GM12878 (cell line): ENCODE measurements around the gene RARB. TPM values are rescaled to one million over a fixed set of nuclear protein-coding genes. Genes with fewer than 3 reads are reported as not detected.

ENCODE experiments used
- ATAC-seq: fragments of 200-7000 bp; cut with Tn5 transposase; 3 replicates; pipeline ENCODE4 v1.9.1; 2020; ENCODE audit warnings: mild to moderate bottlenecking, moderate library complexity
- BruUV-seq: library from RNA; stranded (reverse); fragments of 400-500 nt; replicated peaks from 2 replicates; lab custom pipeline; 2021; lab: Mats Ljungman, UMichigan
- CTCF ChIA-PET: fragments of 300-600 bp; sonication (Branson Sonifier 250); formaldehyde crosslinking; extraction: SDS; loops from one replicate; lab custom pipeline; 2021; ENCODE audit warnings: inconsistent platforms; lab: Yijun Ruan, JAX
- POLR2A ChIA-PET: fragments of 350-600 bp; formaldehyde crosslinking; extraction: SDS; loops from one replicate; lab custom pipeline; 2021; ENCODE audit warnings: inconsistent platforms; lab: Charles Lee
- RAD21 ChIA-PET: fragments of 300-600 bp; sonication (Branson Sonifier 250); formaldehyde crosslinking; loops from one replicate; lab custom pipeline; 2023; ENCODE audit warnings: antibody characterized with exemption; ENCODE audit not compliant: unreplicated experiment; lab: Charles Lee
- SMC1A ChIA-PET: fragments of 300-600 bp; sonication (Branson Sonifier 250); formaldehyde crosslinking; loops from one replicate; lab custom pipeline; 2023; ENCODE audit not compliant: unreplicated experiment, uncharacterized antibody; lab: Charles Lee
- DNase-seq: peaks from one replicate; pipeline ENCODE4 v3.0.0-alpha.2; 2011; ENCODE audit warnings: low read depth, low spot score
- FAIRE-seq: peaks from 3 replicates; lab custom pipeline; 2011; peaks lifted over from hg19 to GRCh38; lab: Jason Lieb, UNC
- H2AFZ ChIP-seq: 2 replicates; pipeline ENCODE4 v1.6.0; 2011; ENCODE audit warnings: low read depth, low read length, control low read depth; ENCODE audit not compliant: control insufficient read depth
- H3K27ac ChIP-seq: 2 replicates; pipeline ENCODE4 v1.5.1; 2011; ENCODE audit warnings: control low read depth; ENCODE audit not compliant: control insufficient read depth, insufficient read depth
- H3K27me3 ChIP-seq, 2 experiments: replicated peaks in 1 of 2; 2 replicates each; pipeline versions ENCODE4 v1.6.0 to v1.6.1; 2011; ENCODE audit warnings: low read length in 1 of 2; ENCODE audit not compliant: control insufficient read depth in 2 of 2, insufficient read depth in 2 of 2
- H3K36me3 ChIP-seq, 2 experiments: 2 replicates each; pipeline ENCODE4 v1.5.1; 2011; ENCODE audit warnings: low read length in 1 of 2; ENCODE audit not compliant: control insufficient read depth in 2 of 2, insufficient read depth in 2 of 2
- H3K4me1 ChIP-seq: 2 replicates; pipeline ENCODE4 v1.6.1; 2011; ENCODE audit warnings: mild to moderate bottlenecking, low read length, moderate library complexity, mixed read lengths; ENCODE audit not compliant: control insufficient read depth, insufficient read depth
- H3K4me2 ChIP-seq: 2 replicates; pipeline ENCODE4 v1.6.0; 2011; ENCODE audit warnings: control low read depth; ENCODE audit not compliant: control insufficient read depth, insufficient read depth
- H3K4me3 ChIP-seq: fragments of 200-600 bp; sonication (generic); 2 replicates; pipeline ENCODE4 v1.5.1; 2016
- H3K79me2 ChIP-seq: 2 replicates; pipeline ENCODE4 v1.6.0; 2011; ENCODE audit warnings: low read length; ENCODE audit not compliant: control insufficient read depth, insufficient read depth
- H3K9ac ChIP-seq: 2 replicates; pipeline ENCODE4 v1.8.0; 2011; ENCODE audit warnings: low read length, control low read depth, mixed read lengths; ENCODE audit not compliant: control insufficient read depth, insufficient read depth
- H3K9me3 ChIP-seq: replicated peaks from 3 replicates; pipeline ENCODE4 v1.5.1; 2011; ENCODE audit warnings: mild to moderate bottlenecking, low read length; ENCODE audit not compliant: control insufficient read depth, insufficient read depth
- H4K20me1 ChIP-seq: 2 replicates; pipeline ENCODE4 v1.6.0; 2011; ENCODE audit not compliant: control insufficient read depth, insufficient read depth
- CBFB ChIP-seq: IDR thresholded peaks from 2 replicates; pipeline ENCODE4 v1.6.1; 2016; ENCODE audit warnings: antibody characterized with exemption, low read depth
- CHD1 ChIP-seq: IDR thresholded peaks from 2 replicates; pipeline ENCODE4 v1.6.1; 2012; ENCODE audit warnings: low read depth, low read length, improper control_type of control experiment
- HDAC6 ChIP-seq: fragments of 200-600 bp; sonication (generic); IDR thresholded peaks from one replicate; pipeline ENCODE4 v1.8.0; 2017; ENCODE audit warnings: antibody characterized with exemption; ENCODE audit not compliant: unreplicated experiment
- NR2F1 ChIP-seq: fragments of 450-650 bp; conservative IDR thresholded peaks from 2 replicates; pipeline ENCODE4 v1.6.1; 2017; ENCODE audit warnings: mild to moderate bottlenecking
- RUNX3 ChIP-seq: IDR thresholded peaks from 2 replicates; pipeline ENCODE4 v1.6.1; 2012; ENCODE audit warnings: low read length, inconsistent platforms
- SREBF1 ChIP-seq: IDR thresholded peaks from 2 replicates; pipeline ENCODE4 v1.6.1; 2012; ENCODE audit warnings: mild to moderate bottlenecking, low read length
- TCF12 ChIP-seq: IDR thresholded peaks from 2 replicates; pipeline ENCODE4 v1.6.1; 2011; ENCODE audit warnings: low read depth, mild to moderate bottlenecking, low read length
- whole genome bisulfite sequencing: methylation state at CpG from one replicate; pipeline ENCODE4 v1.1.6; 2016; ENCODE audit warnings: low lambda C conversion rate; ENCODE audit not compliant: insufficient replicate concordance, insufficient coverage; ENCODE audit errors: missing lambda C conversion rate; 5-methylcytosine and 5-hydroxymethylcytosine counted together
- in situ Hi-C: fragments of 300-500 bp; cut with MboI; formaldehyde crosslinking; loops from 9 replicates; pipeline ENCODE4 v1.14.3; 2018; ENCODE audit warnings: mixed read lengths
- intact Hi-C: fragments of 100-400 bp; cut with micrococcal nuclease; formaldehyde crosslinking; loops from one replicate; pipeline ENCODE4 v1.14.2; 2022; ENCODE audit not compliant: unreplicated experiment
- polyA plus RNA-seq, 11 experiments: library from polyadenylated mRNA; depleted of rRNA in 4 of 11; unstranded in 6 of 11; stranded (reverse) in 5 of 11; fragments of >200 nt; fragmentation: Nextera tagmentation in 4 of 11; fragmentation: Illumina TruSeq in 1 of 11; extraction: Ambion mirVana in 4 of 11; extraction: Trizol in 1 of 11; gene quantifications; 1 replicate in 1 of 11; 2 replicates in 10 of 11; pipeline versions ENCODE4 v1.2.1 to v1.2.3, GENCODE V29; 2011 to 2016; ENCODE audit warnings: inconsistent platforms in 2 of 11, missing spikeins in 2 of 11, low read depth in 1 of 11
- total RNA-seq, 4 experiments: library from RNA; depleted of rRNA in 3 of 4; stranded (reverse); fragments of >200 nt in 3 of 4; fragmentation: Illumina TruSeq in 1 of 4; extraction: Trizol in 1 of 4; gene quantifications; 2 replicates each; pipeline versions ENCODE4 v1.2.1 to v1.2.3, GENCODE V29; 2013 to 2021
- TF ChIP-seq, protein P1 (sequence below): fragments of 450-650 bp; IDR thresholded peaks from 2 replicates; pipeline ENCODE4 v1.6.1; 2016; ENCODE audit warnings: mild to moderate bottlenecking
- TF ChIP-seq, protein P2 (sequence below): fragments of 450-650 bp; IDR thresholded peaks from 2 replicates; pipeline ENCODE4 v1.6.1; 2017; ENCODE audit warnings: borderline replicate concordance
- TF ChIP-seq, protein P3 (sequence below): IDR thresholded peaks from 2 replicates; pipeline ENCODE4 v1.6.1; 2012; ENCODE audit warnings: mild to moderate bottlenecking, low read depth, low read length

Gene RARB
- total and polyA plus RNA-seq, 10 of the 15 experiments (the other 5 are each of a cell fraction or from before 2014, with no cell fraction given), result 0.05 to 0.06 TPM; not detected in 8

DNA sequence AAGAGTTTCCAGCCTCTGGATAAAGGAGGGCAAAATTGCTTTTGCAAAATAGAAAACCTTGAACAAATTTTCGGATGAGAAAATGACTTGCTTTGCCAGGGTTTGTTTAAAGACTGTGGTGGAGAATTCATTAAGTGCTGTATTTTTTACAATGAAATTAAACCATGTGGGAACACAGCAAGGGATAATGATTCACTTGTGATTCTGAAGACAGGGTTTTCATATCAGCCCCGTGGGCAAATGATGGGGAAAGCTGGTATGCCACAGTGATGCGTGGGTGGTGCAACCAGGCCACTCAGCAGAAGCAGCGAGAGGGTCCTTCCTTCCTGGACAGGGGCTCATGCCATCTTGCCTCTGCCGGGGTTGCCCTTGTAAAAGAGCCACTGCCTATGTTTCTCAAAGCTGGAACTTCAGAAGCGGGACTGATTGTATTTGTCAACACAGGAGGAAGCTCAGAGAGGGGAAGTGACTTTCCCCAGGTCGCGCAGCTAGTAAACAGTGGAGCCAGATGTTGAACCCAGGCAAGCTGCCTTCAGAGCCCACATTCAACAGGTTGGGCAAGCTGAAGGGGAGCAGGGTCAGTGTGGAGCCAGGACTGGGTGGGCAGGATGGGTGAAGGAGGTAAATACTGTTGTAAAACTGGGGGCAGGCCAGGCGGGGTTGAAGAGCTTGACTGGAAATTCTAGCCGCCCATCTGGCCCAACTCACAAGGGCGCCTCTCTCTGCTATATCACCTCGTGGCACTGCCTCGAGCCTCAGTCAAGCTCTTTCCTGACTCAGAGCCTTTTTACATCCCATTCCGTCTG, 157.5 kb downstream of the RARB start:
- WGBS, result 42% methylated on average over 14 of the region's 14 CpGs
- Histone ChIP-seq H3K4me2 (no peak overlapping the region), H3K4me3 (no peak overlapping the region), H3K27ac (no peak overlapping the region), H4K20me1 (no peaks in the 10 kb centered on the region), H3K27me3 (no peaks in the 10 kb centered on the region; a peak in 1 of 4 replicates), H3K4me1 (no peaks in the 10 kb centered on the region), H3K79me2 (no peaks in the 10 kb centered on the region), H2AFZ (no peak overlapping the region), H3K9me3 (no peaks in the 10 kb centered on the region; the same call in 2 of the 3 replicates), H3K9ac (no peak overlapping the region), H3K36me3 (no peaks in the 10 kb centered on the region)
- FAIRE-seq (no peak), DNase-seq (no peak), ATAC-seq (no peak)
- TF ChIP-seq RUNX3 (no peak), SREBF1 (no peak), NR2F1 (no peak), TCF12 (no peak)
- POLR2A ChIA-PET, result no interaction called here
- CTCF ChIA-PET, result interaction anchor here (1.3 to 2.1 kb wide), 2 partner anchors 9 to 11 kb away, joined by 6 to 7 read pairs; no protein-coding TSS in a partner anchor
- SMC1A ChIA-PET, result no interaction called here
- no TSS peak for BruUV-seq
- RAD21 ChIA-PET, result no interaction called here
- intact Hi-C loops, result no loop called here
- in situ Hi-C loops, result no loop called here

GRCh38 chr3:25586167-25586505, 158.1 kb downstream of the RARB start:
- FAIRE-seq, result no peak
- CTCF ChIA-PET, result interaction anchor here (1.3 to 2.1 kb wide), 2 partner anchors 8 to 10 kb away, joined by 6 to 7 read pairs; no protein-coding TSS in a partner anchor
- H3K9ac ChIP-seq, result no peak overlapping the region
- 34% methylated on average over 6 of the region's 6 CpGs for WGBS
- TF ChIP-seq, protein P1, sequence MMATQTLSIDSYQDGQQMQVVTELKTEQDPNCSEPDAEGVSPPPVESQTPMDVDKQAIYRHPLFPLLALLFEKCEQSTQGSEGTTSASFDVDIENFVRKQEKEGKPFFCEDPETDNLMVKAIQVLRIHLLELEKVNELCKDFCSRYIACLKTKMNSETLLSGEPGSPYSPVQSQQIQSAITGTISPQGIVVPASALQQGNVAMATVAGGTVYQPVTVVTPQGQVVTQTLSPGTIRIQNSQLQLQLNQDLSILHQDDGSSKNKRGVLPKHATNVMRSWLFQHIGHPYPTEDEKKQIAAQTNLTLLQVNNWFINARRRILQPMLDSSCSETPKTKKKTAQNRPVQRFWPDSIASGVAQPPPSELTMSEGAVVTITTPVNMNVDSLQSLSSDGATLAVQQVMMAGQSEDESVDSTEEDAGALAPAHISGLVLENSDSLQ, result no peak
- TF ChIP-seq CHD1, result no peak
- no peak for TF ChIP-seq CBFB
- TF ChIP-seq, protein P2, sequence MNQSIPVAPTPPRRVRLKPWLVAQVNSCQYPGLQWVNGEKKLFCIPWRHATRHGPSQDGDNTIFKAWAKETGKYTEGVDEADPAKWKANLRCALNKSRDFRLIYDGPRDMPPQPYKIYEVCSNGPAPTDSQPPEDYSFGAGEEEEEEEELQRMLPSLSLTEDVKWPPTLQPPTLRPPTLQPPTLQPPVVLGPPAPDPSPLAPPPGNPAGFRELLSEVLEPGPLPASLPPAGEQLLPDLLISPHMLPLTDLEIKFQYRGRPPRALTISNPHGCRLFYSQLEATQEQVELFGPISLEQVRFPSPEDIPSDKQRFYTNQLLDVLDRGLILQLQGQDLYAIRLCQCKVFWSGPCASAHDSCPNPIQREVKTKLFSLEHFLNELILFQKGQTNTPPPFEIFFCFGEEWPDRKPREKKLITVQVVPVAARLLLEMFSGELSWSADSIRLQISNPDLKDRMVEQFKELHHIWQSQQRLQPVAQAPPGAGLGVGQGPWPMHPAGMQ, result no peak
- TF ChIP-seq, protein P3, sequence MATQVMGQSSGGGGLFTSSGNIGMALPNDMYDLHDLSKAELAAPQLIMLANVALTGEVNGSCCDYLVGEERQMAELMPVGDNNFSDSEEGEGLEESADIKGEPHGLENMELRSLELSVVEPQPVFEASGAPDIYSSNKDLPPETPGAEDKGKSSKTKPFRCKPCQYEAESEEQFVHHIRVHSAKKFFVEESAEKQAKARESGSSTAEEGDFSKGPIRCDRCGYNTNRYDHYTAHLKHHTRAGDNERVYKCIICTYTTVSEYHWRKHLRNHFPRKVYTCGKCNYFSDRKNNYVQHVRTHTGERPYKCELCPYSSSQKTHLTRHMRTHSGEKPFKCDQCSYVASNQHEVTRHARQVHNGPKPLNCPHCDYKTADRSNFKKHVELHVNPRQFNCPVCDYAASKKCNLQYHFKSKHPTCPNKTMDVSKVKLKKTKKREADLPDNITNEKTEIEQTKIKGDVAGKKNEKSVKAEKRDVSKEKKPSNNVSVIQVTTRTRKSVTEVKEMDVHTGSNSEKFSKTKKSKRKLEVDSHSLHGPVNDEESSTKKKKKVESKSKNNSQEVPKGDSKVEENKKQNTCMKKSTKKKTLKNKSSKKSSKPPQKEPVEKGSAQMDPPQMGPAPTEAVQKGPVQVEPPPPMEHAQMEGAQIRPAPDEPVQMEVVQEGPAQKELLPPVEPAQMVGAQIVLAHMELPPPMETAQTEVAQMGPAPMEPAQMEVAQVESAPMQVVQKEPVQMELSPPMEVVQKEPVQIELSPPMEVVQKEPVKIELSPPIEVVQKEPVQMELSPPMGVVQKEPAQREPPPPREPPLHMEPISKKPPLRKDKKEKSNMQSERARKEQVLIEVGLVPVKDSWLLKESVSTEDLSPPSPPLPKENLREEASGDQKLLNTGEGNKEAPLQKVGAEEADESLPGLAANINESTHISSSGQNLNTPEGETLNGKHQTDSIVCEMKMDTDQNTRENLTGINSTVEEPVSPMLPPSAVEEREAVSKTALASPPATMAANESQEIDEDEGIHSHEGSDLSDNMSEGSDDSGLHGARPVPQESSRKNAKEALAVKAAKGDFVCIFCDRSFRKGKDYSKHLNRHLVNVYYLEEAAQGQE, result no peak
- no peak for TF ChIP-seq HDAC6
- TF ChIP-seq, all 136 proteins: peak for 0
- Histone ChIP-seq H3K4me2 (no peak overlapping the region), H2AFZ (no peak overlapping the region), H3K4me1 (no peaks in the 10 kb centered on the region), H3K36me3 (no peaks in the 10 kb centered on the region), H3K9me3 (no peaks in the 10 kb centered on the region; the same call in 2 of the 3 replicates), H3K79me2 (no peaks in the 10 kb centered on the region), H3K4me3 (no peak overlapping the region), H4K20me1 (no peaks in the 10 kb centered on the region), H3K27ac (no peak overlapping the region), H3K27me3 (no peaks in the 10 kb centered on the region; a peak in 1 of 4 replicates)
- in situ Hi-C loops (no loop called here), intact Hi-C loops (no loop called here)
- DNase-seq (no peak), ATAC-seq (no peak)
- RAD21 ChIA-PET, result no interaction called here
- no TSS peak for BruUV-seq
- SMC1A ChIA-PET, result no interaction called here
- POLR2A ChIA-PET, result no interaction called here
